Suprapubic skin (tissue), 4 donors: ENCODE data around the gene SNRPF.

Experiments
- EP300 ChIP-seq: sonication (generic); formaldehyde crosslinking; IDR thresholded peaks from one replicate; pipeline ENCODE4 v1.6.1; 2017; ENCODE audit warnings: antibody characterized with exemption
- POLR2A ChIP-seq, 2 donors: fragments of 450-650 bp; IDR thresholded peaks; one replicate each; pipeline ENCODE4 v1.6.1; 2017; ENCODE audit warnings: antibody characterized with exemption in 2 of 2, mild to moderate bottlenecking in 2 of 2, moderate library complexity in 2 of 2
- POLR2AphosphoS5 ChIP-seq, 3 donors: sonication (generic); formaldehyde crosslinking; IDR thresholded peaks; one replicate each; pipeline ENCODE4 v1.6.1; 2017; ENCODE audit warnings: antibody characterized with exemption in 3 of 3
- TF ChIP-seq, protein P1 (sequence below), 2 donors: fragments of 200-600 bp in 1 of 2; fragments of 450-650 bp in 1 of 2; sonication (generic) in 1 of 2; IDR thresholded peaks; one replicate each; pipeline ENCODE4 v1.5.1; 2016 to 2019; ENCODE audit warnings: antibody characterized with exemption in 2 of 2, mild to moderate bottlenecking in 1 of 2, moderate library complexity in 1 of 2

DNA sequence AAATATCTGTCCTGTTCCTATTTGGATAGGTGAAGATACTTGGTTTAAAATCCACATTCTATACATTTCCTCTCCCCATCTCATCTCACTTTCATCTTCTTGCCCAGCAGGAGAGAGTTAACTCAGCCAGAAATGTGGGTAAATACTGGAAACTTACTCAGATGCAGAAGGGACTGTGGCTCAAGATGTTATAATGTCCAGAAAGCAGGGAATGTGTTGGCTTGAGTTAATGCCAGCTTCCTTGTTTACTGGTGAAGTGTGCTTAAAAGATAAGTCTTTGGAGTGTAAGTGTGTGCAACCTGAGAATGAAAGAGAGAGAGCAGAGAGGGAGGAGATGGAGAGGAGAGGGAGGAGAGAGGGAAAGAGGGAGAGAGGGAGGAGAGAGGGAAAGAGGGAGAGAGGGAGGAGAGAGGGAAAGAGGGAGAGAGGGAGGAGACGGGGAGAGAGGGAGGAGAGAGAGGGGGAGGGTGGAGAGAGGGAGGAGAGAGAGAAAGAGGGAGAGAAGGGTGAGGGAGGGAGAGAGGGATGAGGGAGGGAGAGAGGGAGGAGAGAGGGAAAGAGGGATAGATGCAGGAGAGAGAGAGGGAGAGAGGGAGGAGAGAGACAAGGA, 22.0 kb upstream of the SNRPF start:
- TF ChIP-seq, protein P1, sequence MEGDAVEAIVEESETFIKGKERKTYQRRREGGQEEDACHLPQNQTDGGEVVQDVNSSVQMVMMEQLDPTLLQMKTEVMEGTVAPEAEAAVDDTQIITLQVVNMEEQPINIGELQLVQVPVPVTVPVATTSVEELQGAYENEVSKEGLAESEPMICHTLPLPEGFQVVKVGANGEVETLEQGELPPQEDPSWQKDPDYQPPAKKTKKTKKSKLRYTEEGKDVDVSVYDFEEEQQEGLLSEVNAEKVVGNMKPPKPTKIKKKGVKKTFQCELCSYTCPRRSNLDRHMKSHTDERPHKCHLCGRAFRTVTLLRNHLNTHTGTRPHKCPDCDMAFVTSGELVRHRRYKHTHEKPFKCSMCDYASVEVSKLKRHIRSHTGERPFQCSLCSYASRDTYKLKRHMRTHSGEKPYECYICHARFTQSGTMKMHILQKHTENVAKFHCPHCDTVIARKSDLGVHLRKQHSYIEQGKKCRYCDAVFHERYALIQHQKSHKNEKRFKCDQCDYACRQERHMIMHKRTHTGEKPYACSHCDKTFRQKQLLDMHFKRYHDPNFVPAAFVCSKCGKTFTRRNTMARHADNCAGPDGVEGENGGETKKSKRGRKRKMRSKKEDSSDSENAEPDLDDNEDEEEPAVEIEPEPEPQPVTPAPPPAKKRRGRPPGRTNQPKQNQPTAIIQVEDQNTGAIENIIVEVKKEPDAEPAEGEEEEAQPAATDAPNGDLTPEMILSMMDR (IDR thresholded peaks at IDR 0.05): no peak
- TF ChIP-seq POLR2AphosphoS5 (IDR thresholded peaks at IDR 0.05) (no peak), POLR2A (IDR thresholded peaks at IDR 0.05) (no peak), EP300 (no peak)
